Measurements from ENCODE around the gene KLHDC8A. TPM values are rescaled to one million over a fixed set of nuclear protein-coding genes. Genes with fewer than 3 reads are reported as not detected.

The KLHDC8A gene
- total RNA-seq, 1 experiment from 2014 or later = 0.49 TPM

DNA sequence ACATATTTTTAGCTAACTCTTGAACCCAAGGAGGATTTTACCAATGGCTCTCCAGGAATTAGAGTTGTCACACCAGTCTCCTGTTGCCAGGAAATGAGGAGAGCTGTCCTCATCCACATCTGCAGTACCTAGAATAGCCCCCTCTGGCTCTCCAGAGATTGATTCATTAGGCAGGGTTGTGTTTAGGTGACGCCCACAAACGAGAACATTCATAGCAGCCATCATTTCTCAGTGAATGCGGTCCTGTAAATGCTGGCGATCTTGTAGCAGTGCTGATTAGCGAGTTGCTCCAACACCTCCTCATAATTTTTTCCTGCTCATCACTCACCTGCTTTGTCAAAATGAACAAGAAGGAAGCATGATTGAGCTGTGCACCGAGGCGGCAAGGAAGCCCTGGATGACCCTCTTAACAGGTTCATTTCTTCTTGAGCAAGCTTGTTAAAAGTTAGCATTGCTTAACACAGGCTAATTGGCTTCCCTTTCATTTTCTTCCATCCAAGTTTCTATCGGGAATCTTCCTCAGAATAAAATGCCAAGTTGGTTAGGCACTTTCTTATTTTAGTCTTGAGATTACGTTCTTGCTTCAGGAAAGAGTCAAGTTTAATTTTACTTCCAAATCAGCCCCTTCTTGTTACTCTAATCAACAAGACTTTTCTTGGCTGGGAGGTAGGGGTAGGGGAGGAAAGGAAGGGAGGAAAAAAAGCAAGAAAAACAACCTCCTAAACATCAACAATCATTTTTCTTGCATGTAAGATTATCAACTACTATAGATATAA is 16.5 kb upstream of the KLHDC8A start:
- no peak overlapping the region for H3K27ac ChIP-seq (ENCODE audit: low read depth, low read length)
- no peak overlapping the region for H3K4me2 ChIP-seq (ENCODE audit: low read length)
- no peaks in the 10 kb centered on the region for H3K79me2 ChIP-seq (ENCODE audit: insufficient read depth, low read length)
- peaks cover 30 to 39% of the 10 kb centered on the region in 2 experiments for H3K4me1 ChIP-seq (ENCODE audit: control insufficient read depth in 1 of 2, insufficient read depth in 2 of 2, low read length in 2 of 2)
- no peak overlapping the region for H3K4me3 ChIP-seq (replicated peaks in 1 of 2; ENCODE audit: low read depth in 1 of 2, low read length in 2 of 2)
- TF ChIP-seq, protein P1, sequence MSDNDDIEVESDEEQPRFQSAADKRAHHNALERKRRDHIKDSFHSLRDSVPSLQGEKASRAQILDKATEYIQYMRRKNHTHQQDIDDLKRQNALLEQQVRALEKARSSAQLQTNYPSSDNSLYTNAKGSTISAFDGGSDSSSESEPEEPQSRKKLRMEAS (IDR thresholded peaks at IDR 0.05) = no peak
- TF ChIP-seq, protein P2, sequence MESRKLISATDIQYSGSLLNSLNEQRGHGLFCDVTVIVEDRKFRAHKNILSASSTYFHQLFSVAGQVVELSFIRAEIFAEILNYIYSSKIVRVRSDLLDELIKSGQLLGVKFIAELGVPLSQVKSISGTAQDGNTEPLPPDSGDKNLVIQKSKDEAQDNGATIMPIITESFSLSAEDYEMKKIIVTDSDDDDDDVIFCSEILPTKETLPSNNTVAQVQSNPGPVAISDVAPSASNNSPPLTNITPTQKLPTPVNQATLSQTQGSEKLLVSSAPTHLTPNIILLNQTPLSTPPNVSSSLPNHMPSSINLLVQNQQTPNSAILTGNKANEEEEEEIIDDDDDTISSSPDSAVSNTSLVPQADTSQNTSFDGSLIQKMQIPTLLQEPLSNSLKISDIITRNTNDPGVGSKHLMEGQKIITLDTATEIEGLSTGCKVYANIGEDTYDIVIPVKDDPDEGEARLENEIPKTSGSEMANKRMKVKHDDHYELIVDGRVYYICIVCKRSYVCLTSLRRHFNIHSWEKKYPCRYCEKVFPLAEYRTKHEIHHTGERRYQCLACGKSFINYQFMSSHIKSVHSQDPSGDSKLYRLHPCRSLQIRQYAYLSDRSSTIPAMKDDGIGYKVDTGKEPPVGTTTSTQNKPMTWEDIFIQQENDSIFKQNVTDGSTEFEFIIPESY (IDR thresholded peaks at IDR 0.05; ENCODE audit: extremely low read depth, insufficient replicate concordance, low read length) = no peak
- DNase-seq (ENCODE audit: low read depth, low spot score) (no peak), ATAC-seq (no peak)
- H2AFZ ChIP-seq (ENCODE audit: low read depth, low read length, poor library complexity, severe bottlenecking) = no peak overlapping the region
- ChIA-PET RAD21 (ENCODE audit: low non-redundant PET in 1 of 2, low total read pairs in 2 of 2, uncharacterized antibody in 2 of 2, unreplicated experiment in 2 of 2) (no interaction called here), POLR2A (no interaction called here), CTCF (interaction anchor here (1.6 to 1.8 kb wide), 3 partner anchors 19 to 100 kb away, joined by 4 to 7 read pairs (median 5); no protein-coding TSS in a partner anchor)
- no TSS peak for BruUV-seq (replicated peaks)
- H3K27me3 ChIP-seq (ENCODE audit: insufficient read depth, low read length) = no peaks in the 10 kb centered on the region
- no peaks in the 10 kb centered on the region for H3K9me2 ChIP-seq (ENCODE audit: insufficient read depth)
- H3K36me3 ChIP-seq (ENCODE audit: control insufficient read depth in 1 of 2, insufficient read depth in 2 of 2, low read length in 2 of 2) = no peaks in the 10 kb centered on the region
- intact Hi-C loops (cut with micrococcal nuclease) = no loop called here
- no peak overlapping the region for H3K9ac ChIP-seq (ENCODE audit: low read length)
- no peaks in the 10 kb centered on the region for H4K20me1 ChIP-seq (ENCODE audit: insufficient read depth)
- no peaks in the 10 kb centered on the region for H3K9me3 ChIP-seq (ENCODE audit: control insufficient read depth in 1 of 2, insufficient read depth in 1 of 2, low read depth in 1 of 2, low read length in 2 of 2)

DNA sequence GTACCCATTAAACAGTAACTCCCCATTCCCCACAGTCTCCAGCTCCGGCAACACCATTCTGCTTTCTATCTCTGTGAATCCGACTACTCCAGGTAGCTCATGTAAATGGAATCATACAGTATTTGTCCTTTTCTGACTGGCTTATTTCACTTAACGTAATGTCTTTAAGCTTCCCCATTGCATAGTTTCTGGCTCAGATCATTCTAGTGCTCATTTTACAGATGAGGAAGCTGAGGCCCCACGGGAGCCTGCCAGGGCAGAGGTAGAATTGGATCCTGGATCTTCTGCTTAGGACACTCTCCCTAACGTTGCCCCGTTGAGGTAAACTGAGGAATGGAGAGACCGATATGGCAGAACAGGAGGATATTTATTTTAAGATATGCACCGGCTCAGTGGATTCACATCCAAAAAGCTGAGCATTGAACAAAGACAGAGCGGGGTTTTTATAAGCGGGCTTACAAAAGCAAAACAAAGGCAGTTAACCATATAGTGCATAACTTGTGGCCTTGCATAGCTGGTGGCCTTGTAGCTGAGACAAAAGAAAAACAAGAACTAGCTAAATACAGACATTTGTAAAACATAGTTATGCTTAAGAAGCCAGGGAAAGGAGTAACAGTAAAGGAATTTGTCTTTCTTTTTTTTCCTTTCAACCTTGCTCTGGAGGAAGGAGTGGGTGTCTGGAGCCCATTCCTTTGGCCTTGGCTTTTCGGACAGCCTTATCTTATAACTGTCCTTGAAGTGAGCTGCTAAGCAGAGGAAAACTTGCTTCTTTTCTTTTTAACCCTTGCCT is 15.3 kb upstream of the KLHDC8A start:
- Histone ChIP-seq H3K27me3 (ENCODE audit: insufficient read depth, low read length) (no peaks in the 10 kb centered on the region), H2AFZ (ENCODE audit: low read depth, low read length, poor library complexity, severe bottlenecking) (no peak overlapping the region), H3K9ac (ENCODE audit: low read length) (no peak overlapping the region), H3K4me1 (ENCODE audit: control insufficient read depth in 1 of 2, insufficient read depth in 2 of 2, low read length in 2 of 2) (peaks cover 30 to 35% of the 10 kb centered on the region in 2 experiments), H3K9me2 (ENCODE audit: insufficient read depth) (no peaks in the 10 kb centered on the region), H3K36me3 (ENCODE audit: control insufficient read depth in 1 of 2, insufficient read depth in 2 of 2, low read length in 2 of 2) (no peaks in the 10 kb centered on the region), H3K4me3 (replicated peaks in 1 of 2; ENCODE audit: low read depth in 1 of 2, low read length in 2 of 2) (no peak overlapping the region), H3K9me3 (ENCODE audit: control insufficient read depth in 1 of 2, insufficient read depth in 1 of 2, low read depth in 1 of 2, low read length in 2 of 2) (no peaks in the 10 kb centered on the region), H3K4me2 (ENCODE audit: low read length) (no peak overlapping the region), H3K79me2 (ENCODE audit: insufficient read depth, low read length) (no peaks in the 10 kb centered on the region), H4K20me1 (ENCODE audit: insufficient read depth) (no peaks in the 10 kb centered on the region), H3K27ac (ENCODE audit: low read depth, low read length) (no peak overlapping the region)
- no peak for DNase-seq (ENCODE audit: low read depth, low spot score)
- no peak for ATAC-seq
- ChIA-PET POLR2A (no interaction called here), RAD21 (ENCODE audit: low non-redundant PET in 1 of 2, low total read pairs in 2 of 2, uncharacterized antibody in 2 of 2, unreplicated experiment in 2 of 2) (no interaction called here), CTCF (interaction anchor here (1.1 to 1.6 kb wide), 2 partner anchors 18 to 113 kb away, joined by 3 to 4 read pairs; no protein-coding TSS in a partner anchor)
- BruUV-seq (replicated peaks) = no TSS peak
- intact Hi-C loops (cut with micrococcal nuclease) = no loop called here
- TF ChIP-seq CEBPB (IDR thresholded peaks at IDR 0.05; ENCODE audit: low read depth) (no peak), POLR2A (IDR thresholded peaks at IDR 0.05; ENCODE audit: borderline replicate concordance, extremely low read depth, insufficient read depth, insufficient read length) (no peak), SIN3A (IDR thresholded peaks at IDR 0.05; ENCODE audit: low read depth) (no peak), YY1 (IDR thresholded peaks at IDR 0.05; ENCODE audit: extremely low read depth, insufficient replicate concordance, low read depth, low read length) (no peak), CBX3 (IDR thresholded peaks at IDR 0.05; ENCODE audit: low read depth) (no peak), RAD21 (IDR thresholded peaks at IDR 0.05; ENCODE audit: low read depth) (no peak)
- TF ChIP-seq, protein P1 (IDR thresholded peaks at IDR 0.05) = no peak
- TF ChIP-seq, protein P3, sequence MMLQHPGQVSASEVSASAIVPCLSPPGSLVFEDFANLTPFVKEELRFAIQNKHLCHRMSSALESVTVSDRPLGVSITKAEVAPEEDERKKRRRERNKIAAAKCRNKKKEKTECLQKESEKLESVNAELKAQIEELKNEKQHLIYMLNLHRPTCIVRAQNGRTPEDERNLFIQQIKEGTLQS (IDR thresholded peaks at IDR 0.05) = no peak
- TF ChIP-seq, protein P4, sequence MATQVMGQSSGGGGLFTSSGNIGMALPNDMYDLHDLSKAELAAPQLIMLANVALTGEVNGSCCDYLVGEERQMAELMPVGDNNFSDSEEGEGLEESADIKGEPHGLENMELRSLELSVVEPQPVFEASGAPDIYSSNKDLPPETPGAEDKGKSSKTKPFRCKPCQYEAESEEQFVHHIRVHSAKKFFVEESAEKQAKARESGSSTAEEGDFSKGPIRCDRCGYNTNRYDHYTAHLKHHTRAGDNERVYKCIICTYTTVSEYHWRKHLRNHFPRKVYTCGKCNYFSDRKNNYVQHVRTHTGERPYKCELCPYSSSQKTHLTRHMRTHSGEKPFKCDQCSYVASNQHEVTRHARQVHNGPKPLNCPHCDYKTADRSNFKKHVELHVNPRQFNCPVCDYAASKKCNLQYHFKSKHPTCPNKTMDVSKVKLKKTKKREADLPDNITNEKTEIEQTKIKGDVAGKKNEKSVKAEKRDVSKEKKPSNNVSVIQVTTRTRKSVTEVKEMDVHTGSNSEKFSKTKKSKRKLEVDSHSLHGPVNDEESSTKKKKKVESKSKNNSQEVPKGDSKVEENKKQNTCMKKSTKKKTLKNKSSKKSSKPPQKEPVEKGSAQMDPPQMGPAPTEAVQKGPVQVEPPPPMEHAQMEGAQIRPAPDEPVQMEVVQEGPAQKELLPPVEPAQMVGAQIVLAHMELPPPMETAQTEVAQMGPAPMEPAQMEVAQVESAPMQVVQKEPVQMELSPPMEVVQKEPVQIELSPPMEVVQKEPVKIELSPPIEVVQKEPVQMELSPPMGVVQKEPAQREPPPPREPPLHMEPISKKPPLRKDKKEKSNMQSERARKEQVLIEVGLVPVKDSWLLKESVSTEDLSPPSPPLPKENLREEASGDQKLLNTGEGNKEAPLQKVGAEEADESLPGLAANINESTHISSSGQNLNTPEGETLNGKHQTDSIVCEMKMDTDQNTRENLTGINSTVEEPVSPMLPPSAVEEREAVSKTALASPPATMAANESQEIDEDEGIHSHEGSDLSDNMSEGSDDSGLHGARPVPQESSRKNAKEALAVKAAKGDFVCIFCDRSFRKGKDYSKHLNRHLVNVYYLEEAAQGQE (IDR thresholded peaks at IDR 0.05; ENCODE audit: low read depth) = no peak
